Esophagus muscularis mucosa (tissue), 3 donors: ENCODE measurements around the gene SLC12A6.

ENCODE experiments used
- POLR2A ChIP-seq: fragments of 450-650 bp; IDR thresholded peaks from one replicate; pipeline ENCODE4 v1.6.1; 2017; ENCODE audit warnings: antibody characterized with exemption, moderate library complexity, mild to moderate bottlenecking, low read depth
- TF ChIP-seq, protein P1 (sequence below), 3 experiments: fragments of 200-600 bp in 2 of 3; fragments of 450-650 bp in 1 of 3; sonication (generic) in 2 of 3; IDR thresholded peaks; one replicate each; pipeline ENCODE4 v1.5.1; 2017 to 2019; ENCODE audit warnings: antibody characterized with exemption in 3 of 3, mild to moderate bottlenecking in 2 of 3, moderate library complexity in 1 of 3

DNA sequence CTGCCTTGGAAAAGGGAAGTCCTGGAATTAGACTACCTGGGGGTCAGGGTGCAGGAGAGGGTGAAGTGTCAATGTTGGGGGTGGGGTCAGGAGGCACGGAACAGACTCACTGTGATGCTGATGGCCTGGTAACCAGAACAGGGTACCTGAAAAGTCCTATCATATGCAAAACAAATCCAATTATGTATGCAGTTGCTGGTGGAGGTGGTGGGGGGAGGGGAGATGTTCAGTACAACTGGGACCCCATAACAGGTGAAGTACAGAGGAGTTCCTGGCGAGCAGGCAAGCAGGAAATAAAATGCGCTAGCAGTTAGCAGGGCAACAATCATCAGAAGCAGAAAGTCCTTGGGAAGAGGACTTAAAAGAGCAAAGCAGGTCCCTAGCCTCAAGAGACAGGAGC, 123.4 kb downstream of the SLC12A6 start:
- TF ChIP-seq POLR2A = no peak
- TF ChIP-seq, protein P1, sequence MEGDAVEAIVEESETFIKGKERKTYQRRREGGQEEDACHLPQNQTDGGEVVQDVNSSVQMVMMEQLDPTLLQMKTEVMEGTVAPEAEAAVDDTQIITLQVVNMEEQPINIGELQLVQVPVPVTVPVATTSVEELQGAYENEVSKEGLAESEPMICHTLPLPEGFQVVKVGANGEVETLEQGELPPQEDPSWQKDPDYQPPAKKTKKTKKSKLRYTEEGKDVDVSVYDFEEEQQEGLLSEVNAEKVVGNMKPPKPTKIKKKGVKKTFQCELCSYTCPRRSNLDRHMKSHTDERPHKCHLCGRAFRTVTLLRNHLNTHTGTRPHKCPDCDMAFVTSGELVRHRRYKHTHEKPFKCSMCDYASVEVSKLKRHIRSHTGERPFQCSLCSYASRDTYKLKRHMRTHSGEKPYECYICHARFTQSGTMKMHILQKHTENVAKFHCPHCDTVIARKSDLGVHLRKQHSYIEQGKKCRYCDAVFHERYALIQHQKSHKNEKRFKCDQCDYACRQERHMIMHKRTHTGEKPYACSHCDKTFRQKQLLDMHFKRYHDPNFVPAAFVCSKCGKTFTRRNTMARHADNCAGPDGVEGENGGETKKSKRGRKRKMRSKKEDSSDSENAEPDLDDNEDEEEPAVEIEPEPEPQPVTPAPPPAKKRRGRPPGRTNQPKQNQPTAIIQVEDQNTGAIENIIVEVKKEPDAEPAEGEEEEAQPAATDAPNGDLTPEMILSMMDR (IDR thresholded peaks at IDR 0.05) = no peak
